HUDEP-2 (cell line): ENCODE results near the gene TMOD2.

Source experiments
- DNase-seq, 76 experiments: peaks; one replicate each; lab custom pipeline; 2025; ENCODE audit not compliant: unreplicated experiment in 76 of 76; lab: John Stamatoyannopoulos, UW

The TMOD2 gene

GRCh38 chr15:51735228-51736010 lies 16.0 kb upstream of the TMOD2 start:
- DNase-seq: peak in 1 of 76 experiments; percentile 5

DNA sequence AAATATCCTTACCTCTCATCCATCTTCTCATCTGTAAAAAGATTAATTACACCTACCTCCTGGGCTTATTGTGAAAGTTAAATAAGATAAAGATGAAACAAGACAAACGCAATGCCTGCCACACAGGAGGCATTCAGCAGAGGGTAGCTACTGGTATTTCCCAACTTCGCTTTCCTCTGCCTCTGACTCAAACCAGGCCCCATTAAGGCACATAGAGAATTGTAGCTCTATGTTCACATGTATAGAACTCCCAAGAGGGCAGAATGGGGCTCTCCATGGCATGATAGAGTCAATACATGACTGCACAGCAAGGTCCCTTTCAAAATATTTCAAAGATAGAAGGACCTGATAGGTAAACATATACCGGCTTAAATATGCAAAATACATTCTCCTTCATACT lies 15.3 kb upstream of the TMOD2 start:
- no peak for DNase-seq

- DNase-seq: peak in 31 of 76 experiments; percentile 6 to 55 (median 22)
These were observed 14.5 kb upstream of the TMOD2 start for GRCh38 chr15:51736751-51737521.

DNA sequence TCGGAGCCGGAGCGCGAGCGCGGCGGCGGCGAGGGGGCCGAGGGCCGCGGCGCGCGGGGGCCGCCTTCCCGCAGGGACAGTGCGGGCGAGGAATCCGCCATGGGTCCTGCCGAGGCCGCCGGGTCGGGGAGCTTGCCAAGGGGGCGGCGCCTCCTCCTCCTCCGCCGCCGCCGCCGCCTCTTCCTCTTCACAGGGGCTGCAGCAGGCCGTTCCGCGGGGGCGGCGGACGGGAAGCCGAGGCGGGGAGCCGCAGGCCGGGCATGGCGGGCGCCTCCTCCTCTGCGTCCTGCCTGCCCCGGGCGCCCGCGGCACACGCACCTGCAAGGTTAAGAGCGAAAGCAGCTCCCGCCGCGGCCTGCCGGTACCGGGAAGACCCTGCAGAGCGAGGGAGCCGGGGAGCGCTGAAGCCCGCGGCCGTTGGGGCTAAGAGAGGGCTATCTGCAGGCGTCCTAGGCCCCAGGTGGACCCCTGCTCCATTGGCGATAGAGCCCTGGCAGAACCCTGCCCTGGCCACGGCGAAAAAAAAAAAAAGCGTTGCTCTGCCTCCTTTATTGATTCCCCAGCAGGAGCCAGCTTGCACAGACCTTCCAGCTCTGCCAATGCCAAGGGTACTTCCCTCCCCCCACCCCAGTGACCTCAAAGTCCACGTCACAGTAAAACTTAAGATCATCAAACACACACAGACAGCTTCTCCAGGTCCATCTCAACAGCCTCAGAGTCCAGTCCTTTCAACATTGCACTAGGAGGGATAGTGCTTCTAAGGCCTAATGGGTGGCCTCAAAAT lies 13.7 kb upstream of the TMOD2 start, which contains the start of gene LYSMD2:
LYSMD2 (minus strand) TSS at position 134 of the 784 bp plus-strand sequence; CDS start at position 101, 33 bp downstream.
- peak in 52 of 76 experiments; percentile 5 to 64 (median 38) for DNase-seq

GRCh38 chr15:51738553-51738952 lies 12.8 kb upstream of the TMOD2 start:
- no peak for DNase-seq

DNA sequence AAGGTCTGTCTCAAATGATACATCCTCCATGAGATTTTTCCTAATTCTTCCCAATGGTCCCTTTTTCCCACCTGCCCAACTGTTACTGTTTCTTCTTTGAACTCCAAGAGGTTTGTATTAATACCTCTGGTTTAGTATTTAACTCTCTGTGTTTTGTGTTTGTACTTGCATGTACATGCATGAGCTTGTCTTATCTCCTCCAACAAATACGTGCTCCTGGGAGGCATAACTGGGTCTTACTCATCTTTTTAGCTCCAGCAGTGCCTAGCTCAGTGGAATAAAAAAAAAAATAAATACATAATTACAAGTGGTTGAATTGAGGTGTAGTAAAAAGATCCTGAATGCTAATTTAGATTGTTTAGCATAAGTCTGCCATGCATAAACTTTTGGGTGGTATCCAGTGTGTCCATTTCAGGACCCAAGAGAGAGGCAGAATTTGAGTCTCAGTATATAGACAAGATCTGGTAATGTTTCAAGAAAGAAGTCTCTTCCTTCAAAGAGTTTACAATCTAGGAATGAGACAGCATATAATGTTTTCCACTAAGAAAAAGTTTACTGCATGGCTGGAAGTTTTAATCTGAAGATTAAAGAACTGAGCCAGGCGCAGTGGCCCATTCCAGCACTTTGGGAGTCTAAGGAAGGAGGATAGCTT lies 12.2 kb upstream of the TMOD2 start:
- peak in 1 of 76 experiments; percentile 7 for DNase-seq

GRCh38 chr15:51749307-51749706 lies 2.1 kb upstream of the TMOD2 start:
- DNase-seq: no peak

GRCh38 chr15:51750186-51750585 lies 1.2 kb upstream of the TMOD2 start:
- no peak for DNase-seq

DNA sequence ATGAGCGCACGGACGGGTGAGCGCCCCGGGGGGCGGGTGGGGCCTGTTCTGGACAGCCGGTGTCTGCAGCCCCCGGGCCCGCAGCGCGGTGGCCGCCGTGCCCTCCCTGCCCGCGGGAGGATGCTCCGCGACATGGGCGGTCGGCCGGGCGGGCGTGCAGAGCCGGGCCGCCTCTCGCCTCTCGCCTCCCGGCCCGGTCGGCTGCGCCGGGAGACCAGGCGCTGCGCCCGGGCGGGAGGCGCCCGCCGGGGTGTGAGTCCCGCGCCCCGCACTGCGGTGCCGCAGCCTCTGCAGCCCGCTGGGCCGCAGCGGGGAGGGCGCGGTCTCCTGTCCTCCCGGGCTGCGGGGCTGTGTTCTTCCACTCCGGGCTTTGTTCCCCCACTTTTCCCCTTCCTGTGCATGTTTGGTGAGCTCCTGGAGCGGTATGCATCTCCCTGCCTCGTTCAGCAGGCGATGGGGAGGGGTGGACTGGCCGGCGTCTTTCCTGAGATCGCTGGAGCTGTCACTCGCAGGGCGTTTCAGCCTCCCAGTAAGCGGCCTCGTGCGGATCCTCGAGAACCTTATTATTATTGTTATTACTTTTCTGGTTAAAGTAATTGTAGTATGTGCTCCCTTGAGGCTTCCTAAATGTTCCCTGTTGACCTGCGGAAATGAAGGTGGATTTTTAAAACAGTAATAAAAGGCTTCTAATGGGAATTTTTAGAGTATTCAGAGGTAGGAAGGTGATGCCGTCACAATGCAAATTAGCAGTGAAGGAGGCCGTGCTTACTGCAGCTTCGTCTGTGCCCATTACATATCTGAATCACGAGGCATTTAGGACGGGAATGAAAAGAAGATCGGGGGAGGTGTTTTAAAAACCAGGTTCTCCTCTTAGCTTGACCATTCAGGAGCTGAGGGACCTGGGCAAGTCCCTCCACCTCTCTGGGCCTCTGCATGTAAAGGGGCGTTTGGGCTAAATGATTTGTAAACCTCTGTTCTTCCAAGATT lies 593 bp downstream of the TMOD2 start:
- no peak for DNase-seq

GRCh38 chr15:51752888-51753287 lies 1.5 kb downstream of the TMOD2 start:
- no peak for DNase-seq

GRCh38 chr15:51754267-51754666 lies 2.9 kb downstream of the TMOD2 start:
- no peak for DNase-seq

GRCh38 chr15:51755790-51756189 lies 4.4 kb downstream of the TMOD2 start:
- DNase-seq: no peak

DNA sequence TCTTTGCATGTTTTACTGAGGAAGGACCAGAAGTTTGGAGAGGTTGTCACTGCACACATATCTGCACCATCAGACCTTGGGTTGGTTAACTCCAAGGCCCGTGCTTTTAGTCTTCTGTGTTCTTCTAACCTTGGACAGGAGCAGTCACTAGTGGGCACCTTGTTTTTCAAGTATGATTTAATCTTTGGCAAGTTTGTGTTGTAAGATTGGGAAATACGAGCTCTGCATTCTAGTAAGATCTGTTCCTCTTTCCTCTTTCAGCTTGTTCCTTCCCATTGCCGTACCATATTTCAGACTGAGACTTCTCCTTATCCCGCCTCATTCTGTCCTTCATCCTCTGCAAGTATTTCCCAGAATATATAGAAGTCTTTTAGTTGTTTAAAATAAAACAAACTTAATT lies 5.1 kb downstream of the TMOD2 start:
- DNase-seq: no peak

DNA sequence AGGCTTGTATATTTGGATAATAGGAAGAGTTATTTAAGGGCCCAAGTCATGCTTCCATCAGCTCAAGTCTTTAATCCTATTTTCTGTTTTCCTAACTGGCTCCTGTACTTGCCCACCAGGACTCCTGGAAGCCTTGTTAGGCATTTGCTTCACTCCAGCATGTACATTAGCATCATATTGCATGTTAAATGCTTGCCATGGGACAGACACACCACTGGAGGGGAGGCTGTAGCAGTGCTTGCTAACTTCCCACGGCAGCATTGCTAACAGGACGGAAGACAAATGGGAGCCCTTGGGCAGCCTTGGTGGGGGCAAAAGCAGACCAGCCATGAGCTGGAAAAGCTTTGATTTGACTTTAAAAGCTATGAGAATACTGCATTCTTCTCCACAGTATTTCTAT lies 6.1 kb downstream of the TMOD2 start:
- no peak for DNase-seq

DNA sequence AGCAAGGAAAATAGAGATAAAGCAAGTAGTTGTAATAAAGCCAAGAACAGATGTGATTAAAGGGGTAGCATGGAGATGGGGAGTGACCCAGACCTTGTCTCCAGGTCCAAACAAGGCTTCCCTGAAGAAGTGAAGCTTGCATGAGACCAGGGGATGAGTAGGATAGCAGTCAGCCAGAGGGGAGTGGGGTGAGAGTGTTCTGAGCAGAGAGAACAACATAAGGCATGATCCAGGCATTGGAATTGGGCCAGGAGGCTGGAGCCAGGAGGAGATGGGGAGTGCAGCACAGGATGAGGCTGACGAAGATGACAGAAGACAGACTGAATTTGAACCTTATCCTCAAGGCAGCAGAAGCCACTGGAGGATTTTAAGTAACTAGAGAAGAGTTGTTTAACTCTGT lies 7.2 kb downstream of the TMOD2 start:
- DNase-seq: no peak

DNA sequence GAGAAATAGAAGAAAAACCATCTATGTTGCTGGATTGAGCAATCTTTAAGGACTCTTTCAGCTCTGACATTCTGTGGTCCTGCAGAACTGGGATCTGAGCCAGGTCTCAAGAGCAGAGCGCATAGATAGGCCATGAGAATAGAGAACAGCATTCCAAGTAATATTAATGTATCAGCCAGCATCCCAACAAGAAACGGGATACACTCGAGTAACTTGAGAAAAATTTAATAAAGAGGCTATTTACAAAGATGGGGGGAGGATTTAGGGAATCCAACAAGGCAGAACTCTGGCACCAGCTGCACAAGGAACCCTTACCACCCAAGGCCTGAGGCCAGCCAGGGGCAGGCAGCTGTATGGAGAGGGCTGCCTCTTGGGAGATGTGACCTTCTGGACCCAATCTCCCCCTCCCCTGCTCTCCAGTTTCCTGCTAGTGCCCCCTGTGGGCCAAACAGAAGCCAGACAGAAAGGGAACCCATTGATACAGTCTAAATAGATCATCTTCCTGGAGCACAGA lies 8.2 kb downstream of the TMOD2 start:
- no peak for DNase-seq

DNA sequence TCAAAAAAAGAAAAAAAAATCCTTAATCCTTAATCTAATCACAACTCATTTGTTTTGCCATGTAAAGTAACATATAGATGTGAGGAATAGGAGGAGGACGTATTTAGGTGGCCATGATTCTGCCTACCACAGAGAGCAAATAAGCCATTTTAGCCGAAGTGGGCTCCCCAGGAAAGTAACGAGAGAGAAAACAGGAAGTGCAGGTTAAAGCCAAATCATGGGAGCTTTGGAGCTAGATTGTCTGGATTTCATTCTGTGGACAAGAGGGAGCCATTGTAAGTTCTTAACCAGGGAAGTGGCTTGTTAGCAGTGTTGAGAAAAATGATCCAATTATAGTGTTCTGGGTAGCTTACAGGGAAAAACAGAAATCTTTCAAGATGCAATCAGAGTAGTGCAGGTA lies 9.4 kb downstream of the TMOD2 start:
- no peak for DNase-seq

GRCh38 chr15:51765751-51766150 lies 14.4 kb downstream of the TMOD2 start:
- no peak for DNase-seq

- no peak for DNase-seq
These were observed 14.9 kb downstream of the TMOD2 start for GRCh38 chr15:51766341-51766740.
